Glutamatergic neuron (in vitro differentiated cells): Measurements from ENCODE around the gene MYB. TPM values are rescaled to one million over a fixed set of nuclear protein-coding genes. Genes with fewer than 3 reads are reported as not detected.

ENCODE experiments used
- DNase-seq: peaks from one replicate; pipeline ENCODE4 v3.0.0; 2022
- H3K27ac Mint-ChIP-seq: one replicate; pipeline ENCODE4 v1.8.0; 2020; ENCODE audit warnings: mild to moderate bottlenecking, mixed read lengths, inconsistent platforms; ENCODE audit not compliant: unreplicated experiment
- H3K27me3 Mint-ChIP-seq: one replicate; pipeline ENCODE4 v1.8.0; 2020; ENCODE audit warnings: mild to moderate bottlenecking, moderate library complexity, mixed read lengths, inconsistent platforms; ENCODE audit not compliant: unreplicated experiment
- H3K36me3 Mint-ChIP-seq: one replicate; pipeline ENCODE4 v1.8.0; 2020; ENCODE audit warnings: mild to moderate bottlenecking, mixed read lengths, inconsistent platforms; ENCODE audit not compliant: unreplicated experiment
- H3K4me1 Mint-ChIP-seq: one replicate; pipeline ENCODE4 v1.8.0; 2020; ENCODE audit warnings: mild to moderate bottlenecking, low read depth, mixed read lengths, inconsistent platforms; ENCODE audit not compliant: unreplicated experiment
- H3K4me3 Mint-ChIP-seq: one replicate; pipeline ENCODE4 v1.8.0; 2020; ENCODE audit warnings: mild to moderate bottlenecking, mixed read lengths, inconsistent platforms; ENCODE audit not compliant: unreplicated experiment
- H3K9me3 Mint-ChIP-seq: one replicate; pipeline ENCODE4 v1.8.0; 2020; ENCODE audit warnings: mild to moderate bottlenecking, moderate library complexity, mixed read lengths, inconsistent platforms; ENCODE audit not compliant: unreplicated experiment
- CTCF ChIP-seq: fragments of 200-600 bp; sonication (generic); IDR thresholded peaks from one replicate; pipeline ENCODE4 v1.5.0; 2021; ENCODE audit not compliant: partially characterized antibody, unreplicated experiment
- microRNA-seq: library from miRNA; unstranded; fragments of <30 nt; microRNA quantifications from one replicate; pipeline ENCODE4, GENCODE V29; 2020; ENCODE audit not compliant: unreplicated experiment
- total RNA-seq: library from RNA; stranded (reverse); fragmentation: NEBNext Ultra II Directional; extraction: Animal tissue kit (Norgen Biotek cat#: 25700); gene quantifications from one replicate; pipeline ENCODE4 v1.2.1, GENCODE V29; 2021; ENCODE audit not compliant: unreplicated experiment

The MYB gene
- total RNA-seq, 1 donor from 2014 or later, result 0.56 TPM

GRCh38 chr6:135268740-135269139 is 87.6 kb downstream of the MYB start:
- DNase-seq, result no peak
- Mint-ChIP-seq H3K4me1 (no peaks in the 10 kb centered on the region), H3K4me3 (no peak overlapping the region), H3K27me3 (no peaks in the 10 kb centered on the region), H3K9me3 (no peaks in the 10 kb centered on the region), H3K36me3 (no peaks in the 10 kb centered on the region), H3K27ac (no peak overlapping the region)
- TF ChIP-seq CTCF, result no peak

Small RNAs within 50 kb of the gene (microRNA-seq; reads per million reads assigned to microRNA genes)
- gene MIR548A2, result not detected

Other genes with a start within 250 kb of the MYB start
- 1.8 TPM for gene ALDH8A1, start 231.2 kb upstream of the MYB start, total RNA-seq
- gene HBS1L, start 126.5 kb upstream of the MYB start, total RNA-seq, result 93.4 TPM